SK-N-MC (cell line): Measurements from ENCODE around the gene PDZD2.

Experiments
- DNase-seq: peaks from one replicate; pipeline ENCODE4 v3.0.0-alpha.2; 2011; ENCODE audit warnings: low read depth, low spot score
- H3K27ac ChIP-seq: fragments of 200-600 bp; sonication (generic); 2 replicates; pipeline ENCODE4 v1.5.1; 2016; ENCODE audit warnings: mixed run types
- H3K36me3 ChIP-seq: fragments of 200-600 bp; sonication (generic); 2 replicates; pipeline ENCODE4 v1.6.1; 2017; ENCODE audit warnings: antibody characterized with exemption, low read length, mixed read lengths; ENCODE audit not compliant: insufficient read depth
- H3K4me3 ChIP-seq: fragments of 200-600 bp; sonication (generic); 2 replicates; pipeline ENCODE4 v1.5.1; 2016
- H3K9ac ChIP-seq: fragments of 200-600 bp; sonication (generic); 2 replicates; pipeline ENCODE4 v1.8.0; 2017; ENCODE audit warnings: mixed run types, mixed read lengths; ENCODE audit not compliant: insufficient read length
- H3K9me3 ChIP-seq: fragments of 200-600 bp; sonication (generic); 2 replicates; pipeline ENCODE4 v1.6.1; 2017; ENCODE audit warnings: low read depth, mild to moderate bottlenecking, antibody characterized with exemption, low read length, moderate library complexity, mixed read lengths
- EZH2 ChIP-seq: fragments of 200-600 bp; sonication (generic); IDR thresholded peaks from one replicate; pipeline ENCODE4 v1.6.1; 2017; ENCODE audit warnings: antibody characterized with exemption
- FOXP2 ChIP-seq: optimal IDR thresholded peaks from 2 replicates; pipeline ENCODE3; 2011; ENCODE audit warnings: mild to moderate bottlenecking, moderate library complexity; ENCODE audit not compliant: insufficient read depth; ENCODE audit errors: extremely low read length, control extremely low read depth
- POLR2AphosphoS5 ChIP-seq: IDR thresholded peaks from 2 replicates; pipeline ENCODE4 v1.6.1; 2012; ENCODE audit warnings: mild to moderate bottlenecking, low read depth, low read length, borderline replicate concordance

The PDZD2 gene

DNA sequence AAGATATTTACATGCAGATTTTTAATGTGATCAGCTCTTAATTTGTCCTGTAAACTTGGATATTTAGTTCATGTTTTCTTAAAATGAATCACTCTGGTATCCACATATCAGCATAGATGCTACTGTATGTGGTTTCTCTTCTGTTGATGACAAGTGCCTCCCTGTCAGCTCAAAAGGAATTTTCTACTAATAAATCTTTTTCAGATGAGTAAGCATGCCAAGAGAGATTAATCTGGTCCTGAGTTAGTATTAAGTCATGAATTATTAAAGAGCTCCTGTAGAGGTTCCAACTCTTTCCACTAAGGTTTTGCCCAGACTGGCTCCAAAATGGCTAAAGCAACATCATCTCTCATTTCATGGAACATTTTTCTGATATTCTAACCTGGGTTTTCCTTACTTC lies 406.0 kb downstream of the PDZD2 start:
- Histone ChIP-seq H3K36me3 (no peaks in the 10 kb centered on the region), H3K9me3 (no peaks in the 10 kb centered on the region), H3K27ac (no peak overlapping the region), H3K4me3 (0 out of 2 replicates have a peak overlapping the region, but pooled peaks have one; percentile 3), H3K9ac (no peak overlapping the region)
- TF ChIP-seq POLR2AphosphoS5 (no peak), FOXP2 (no peak), EZH2 (no peak)
- DNase-seq = peak; percentile 44

DNA sequence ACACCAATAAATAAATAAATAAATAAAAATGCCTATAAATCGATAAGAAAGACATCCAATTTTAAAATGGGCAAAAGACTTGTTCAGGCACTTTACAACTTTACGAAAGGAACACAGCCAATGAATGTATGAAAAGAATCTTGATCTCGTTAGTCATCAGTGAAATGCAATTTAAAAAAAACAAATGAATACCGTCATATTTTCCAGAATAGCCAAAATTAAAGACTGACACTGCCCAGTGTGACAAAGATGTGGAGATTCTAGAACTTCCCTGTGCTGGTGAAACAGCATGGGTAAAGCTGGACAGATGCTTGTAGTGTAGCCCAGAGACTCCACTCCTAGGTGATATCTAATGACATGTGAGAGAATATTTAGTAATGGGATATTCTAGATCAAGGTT lies 408.1 kb downstream of the PDZD2 start:
- no peaks in the 10 kb centered on the region for H3K36me3 ChIP-seq
- H3K4me3 ChIP-seq = no peak overlapping the region
- no peak for TF ChIP-seq EZH2
- no peak for TF ChIP-seq FOXP2
- no peak for TF ChIP-seq POLR2AphosphoS5
- no peak for DNase-seq
- no peak overlapping the region for H3K9ac ChIP-seq
- H3K9me3 ChIP-seq = no peaks in the 10 kb centered on the region
- H3K27ac ChIP-seq = no peak overlapping the region

DNA sequence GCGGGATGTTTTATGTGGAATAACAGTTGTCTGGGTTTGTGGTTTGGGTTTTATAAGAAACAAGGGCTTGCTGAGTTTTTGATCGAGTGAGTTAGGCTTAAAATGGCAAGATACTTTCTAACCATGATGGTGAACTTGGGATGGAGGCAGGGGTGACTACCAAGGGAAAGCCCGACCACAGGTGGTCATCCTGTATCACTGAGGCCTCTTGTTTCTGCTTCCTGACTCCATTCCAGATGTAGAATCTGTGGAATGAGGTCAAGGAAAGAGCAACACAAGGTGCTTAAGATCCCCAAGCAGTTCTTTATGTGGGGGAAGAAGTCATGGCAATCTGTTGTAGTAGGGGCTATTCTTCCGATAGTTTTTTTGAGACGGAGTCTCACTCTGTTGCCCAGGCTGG lies 412.9 kb downstream of the PDZD2 start:
- DNase-seq = no peak
- no peaks in the 10 kb centered on the region for H3K9me3 ChIP-seq
- H3K27ac ChIP-seq = no peak overlapping the region
- no peak overlapping the region for H3K9ac ChIP-seq
- TF ChIP-seq FOXP2 (no peak), POLR2AphosphoS5 (no peak), EZH2 (no peak)
- H3K36me3 ChIP-seq = no peaks in the 10 kb centered on the region
- no peak overlapping the region for H3K4me3 ChIP-seq

DNA sequence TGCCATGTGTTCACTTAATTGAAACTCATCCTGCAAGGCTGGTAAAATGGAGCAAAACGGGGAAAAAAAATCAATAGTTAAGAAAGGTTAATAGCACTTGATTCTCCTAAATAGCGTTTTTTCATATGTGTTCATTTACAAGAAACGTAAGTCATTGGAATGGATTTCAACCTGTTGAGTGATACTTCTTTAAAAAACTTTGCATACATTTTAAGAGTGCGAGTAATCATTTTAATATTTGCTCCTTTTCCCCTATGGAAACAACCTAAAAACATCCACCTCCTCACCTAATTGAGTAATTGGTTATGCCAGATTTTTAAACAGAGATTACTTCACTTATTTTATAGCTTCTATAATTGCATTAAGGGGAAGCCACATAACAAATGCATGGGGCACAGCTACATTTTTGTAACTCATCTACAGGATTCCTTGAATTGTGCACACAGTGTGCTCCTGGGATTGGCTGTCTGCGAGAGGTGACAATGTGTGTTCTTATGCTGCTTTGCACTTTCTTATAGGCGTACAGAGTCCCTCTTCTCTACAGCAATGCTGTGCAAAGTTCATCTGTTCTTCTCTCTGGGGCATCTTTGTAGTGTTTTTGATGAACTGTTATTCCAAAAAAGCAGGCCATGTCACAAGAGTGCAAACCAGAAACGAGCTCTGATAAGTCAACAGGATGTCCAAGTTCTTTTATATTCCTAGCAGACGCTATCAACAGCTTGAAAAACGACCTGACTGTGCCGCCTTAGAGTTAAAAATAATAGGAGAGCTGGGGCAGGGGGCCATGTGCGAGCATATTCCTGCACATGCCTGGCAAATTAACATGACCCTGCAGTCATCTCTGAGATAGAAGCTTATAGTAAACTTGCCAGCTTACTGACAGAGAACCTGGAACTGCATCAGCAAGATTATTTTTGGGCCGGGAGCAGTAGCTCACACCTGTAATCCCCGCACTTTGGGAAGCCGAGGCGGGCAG lies 417.2 kb downstream of the PDZD2 start:
- H3K27ac ChIP-seq = no peak overlapping the region
- TF ChIP-seq EZH2 = no peak
- TF ChIP-seq FOXP2 = no peak
- no peak for TF ChIP-seq POLR2AphosphoS5
- H3K36me3 ChIP-seq = no peaks in the 10 kb centered on the region
- H3K9ac ChIP-seq = no peak overlapping the region
- H3K9me3 ChIP-seq = no peaks in the 10 kb centered on the region
- no peak overlapping the region for H3K4me3 ChIP-seq
- DNase-seq = no peak

DNA sequence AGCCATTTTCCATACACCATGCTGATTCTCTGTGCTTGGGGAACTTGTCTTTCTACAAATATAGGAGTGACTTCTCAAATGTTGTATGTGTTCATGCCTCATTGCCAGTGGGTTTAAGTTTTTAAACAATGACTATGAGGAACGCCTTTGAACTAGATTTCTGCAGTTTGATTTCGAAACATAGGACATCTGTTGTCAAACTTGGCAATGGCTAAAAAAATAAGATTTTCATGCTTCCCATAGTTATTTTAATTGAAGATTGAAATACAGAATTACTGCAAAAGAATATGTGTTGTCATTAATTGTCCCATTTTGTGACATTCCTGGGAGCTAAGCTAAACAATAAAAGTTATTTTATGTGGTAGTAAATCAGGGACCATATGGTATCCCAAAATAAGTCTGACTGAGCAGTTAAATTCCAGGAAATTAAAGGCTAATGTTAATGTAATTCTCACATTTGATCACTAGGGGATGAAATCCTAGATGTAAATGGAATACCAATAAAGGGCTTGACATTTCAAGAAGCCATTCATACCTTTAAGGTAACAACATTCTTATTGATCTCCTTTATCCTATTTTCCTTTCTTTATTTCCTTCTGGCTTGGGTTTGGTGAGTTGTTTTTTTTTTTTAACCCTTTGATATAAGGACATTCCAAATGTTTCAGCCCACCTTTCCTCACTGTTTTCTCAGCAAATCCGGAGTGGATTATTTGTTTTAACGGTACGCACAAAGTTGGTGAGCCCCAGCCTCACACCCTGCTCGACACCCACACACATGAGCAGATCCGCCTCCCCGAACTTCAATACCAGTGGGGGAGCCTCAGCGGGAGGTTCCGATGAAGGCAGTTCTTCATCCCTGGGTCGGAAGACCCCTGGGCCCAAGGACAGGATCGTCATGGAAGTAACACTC lies 418.5 kb downstream of the PDZD2 start:
- TF ChIP-seq FOXP2 (no peak), POLR2AphosphoS5 (no peak), EZH2 (no peak)
- H3K4me3 ChIP-seq = no peak overlapping the region
- no peak for DNase-seq
- H3K27ac ChIP-seq = no peak overlapping the region
- H3K36me3 ChIP-seq = no peaks in the 10 kb centered on the region
- no peaks in the 10 kb centered on the region for H3K9me3 ChIP-seq
- H3K9ac ChIP-seq = no peak overlapping the region

DNA sequence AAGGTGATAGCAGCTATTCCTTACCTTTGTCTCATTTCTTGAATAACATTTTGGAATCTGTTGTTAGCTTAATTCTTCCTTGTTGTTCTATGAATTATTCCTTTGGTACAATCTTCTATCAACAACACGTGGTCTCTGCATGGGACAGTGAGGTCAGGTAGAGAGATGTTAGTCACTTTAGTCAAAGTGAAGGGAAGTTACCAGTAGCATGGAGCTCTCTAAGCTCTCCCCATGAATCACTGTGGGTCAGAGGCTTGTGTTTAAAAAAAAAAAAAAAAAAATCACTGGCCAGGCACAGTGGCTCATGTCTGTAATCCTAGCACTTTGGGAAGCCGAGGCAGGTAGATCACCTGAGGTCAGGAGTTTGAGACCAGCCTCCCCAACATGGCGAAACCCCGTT lies 419.2 kb downstream of the PDZD2 start:
- TF ChIP-seq EZH2 (no peak), POLR2AphosphoS5 (no peak), FOXP2 (no peak)
- Histone ChIP-seq H3K4me3 (no peak overlapping the region), H3K9ac (no peak overlapping the region), H3K27ac (no peak overlapping the region), H3K36me3 (no peaks in the 10 kb centered on the region), H3K9me3 (no peaks in the 10 kb centered on the region)
- no peak for DNase-seq

DNA sequence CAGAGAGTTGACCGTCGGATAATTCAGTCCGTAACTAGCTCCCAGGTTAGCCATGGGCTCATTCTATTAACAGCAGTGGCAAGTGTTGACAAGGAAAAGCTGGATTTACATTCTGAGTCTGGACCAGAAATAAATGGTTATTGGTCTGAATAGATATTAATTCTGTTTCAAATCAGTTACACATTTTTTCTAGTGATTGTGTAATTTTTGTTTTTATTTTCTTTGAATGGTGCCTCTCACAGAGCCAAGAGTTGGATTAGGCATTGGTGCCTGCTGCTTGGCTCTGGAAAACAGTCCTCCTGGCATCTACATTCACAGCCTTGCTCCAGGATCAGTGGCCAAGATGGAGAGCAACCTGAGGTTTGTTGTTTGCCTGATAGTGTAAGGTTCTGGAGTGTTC lies 420.1 kb downstream of the PDZD2 start:
- Histone ChIP-seq H3K36me3 (no peaks in the 10 kb centered on the region), H3K9me3 (no peaks in the 10 kb centered on the region), H3K27ac (no peak overlapping the region), H3K4me3 (no peak overlapping the region), H3K9ac (no peak overlapping the region)
- no peak for DNase-seq
- no peak for TF ChIP-seq EZH2
- TF ChIP-seq FOXP2 = no peak
- no peak for TF ChIP-seq POLR2AphosphoS5

DNA sequence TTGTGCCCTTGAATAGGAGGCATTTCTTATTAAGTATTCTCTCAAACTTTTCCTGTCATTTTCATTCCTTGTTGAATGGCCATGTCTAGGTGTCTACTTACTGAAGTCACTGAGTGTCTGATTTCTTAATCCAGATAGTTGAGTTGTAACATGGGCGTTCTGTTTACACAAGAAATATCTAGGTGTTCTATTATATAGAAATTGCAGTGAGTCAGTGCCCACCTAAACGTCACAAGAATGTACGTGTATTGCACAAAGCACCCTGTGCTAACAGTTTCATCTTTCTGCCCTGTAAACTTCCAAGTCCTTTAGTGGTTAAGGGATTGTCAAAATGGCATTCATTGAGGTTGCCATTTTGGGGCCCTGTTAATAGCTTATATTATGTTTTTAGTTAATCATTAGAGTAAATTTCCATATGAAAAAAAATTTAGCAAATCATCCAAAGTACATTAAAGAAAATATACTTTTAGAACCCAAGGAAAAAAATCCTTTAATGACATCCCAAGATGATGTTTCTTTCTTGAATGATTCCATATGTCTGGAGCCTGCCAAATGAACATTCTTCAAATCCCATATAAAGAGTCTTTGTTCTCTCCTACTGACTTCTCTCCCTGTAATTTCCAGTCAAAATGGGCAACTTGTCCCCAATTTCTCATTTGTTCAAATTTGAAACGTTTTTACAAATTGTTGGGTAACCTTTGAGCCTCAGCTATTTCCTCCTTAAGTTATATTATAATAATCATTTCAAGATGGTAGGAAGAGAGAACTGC lies 421.0 kb downstream of the PDZD2 start:
- DNase-seq = no peak
- H3K4me3 ChIP-seq = no peak overlapping the region
- H3K9ac ChIP-seq = no peak overlapping the region
- H3K36me3 ChIP-seq = no peaks in the 10 kb centered on the region
- H3K9me3 ChIP-seq = no peaks in the 10 kb centered on the region
- no peak overlapping the region for H3K27ac ChIP-seq
- no peak for TF ChIP-seq EZH2
- no peak for TF ChIP-seq FOXP2
- no peak for TF ChIP-seq POLR2AphosphoS5
